Keratinocyte (primary cell): ENCODE data around the gene MSI2. TPM values are rescaled to one million over a fixed set of nuclear protein-coding genes. Genes with fewer than 3 reads are reported as not detected.
A peak's percentile ranks its signal among the peaks of the same experiment; 100 is the strongest.

Source experiments
- DNase-seq: peaks from one replicate; pipeline ENCODE4 v3.0.0-alpha.2; 2011; ENCODE audit warnings: low read depth, missing footprints, low spot score
- FAIRE-seq: peaks from 2 replicates; lab custom pipeline; 2011; peaks lifted over from hg19 to GRCh38; lab: Jason Lieb, UNC
- H2AFZ ChIP-seq: 2 replicates; pipeline ENCODE4 v1.6.0; 2012; ENCODE audit warnings: low read length, control low read depth, inconsistent platforms; ENCODE audit not compliant: control insufficient read depth
- H3K27ac ChIP-seq: 2 replicates; pipeline ENCODE4 v1.5.1; 2011; ENCODE audit warnings: low read length; ENCODE audit not compliant: control insufficient read depth, insufficient read depth
- H3K27me3 ChIP-seq: 3 replicates; pipeline ENCODE4 v1.6.0; 2011; ENCODE audit warnings: low read length; ENCODE audit not compliant: control insufficient read depth, insufficient read depth; ENCODE audit errors: extremely low read depth
- H3K36me3 ChIP-seq, 2 experiments: 2 replicates in 1 of 2; 3 replicates in 1 of 2; pipeline ENCODE4 v1.5.1; 2011; ENCODE audit warnings: low read length in 2 of 2, mild to moderate bottlenecking in 1 of 2; ENCODE audit not compliant: control insufficient read depth in 2 of 2, insufficient read depth in 2 of 2; ENCODE audit errors: extremely low read depth in 1 of 2
- H3K4me1 ChIP-seq: 3 replicates; pipeline ENCODE4 v1.5.1; 2011; ENCODE audit warnings: low read length; ENCODE audit not compliant: control insufficient read depth, insufficient read depth; ENCODE audit errors: extremely low read depth
- H3K4me2 ChIP-seq: 3 replicates; pipeline ENCODE4 v1.6.0; 2011; ENCODE audit warnings: low read depth, low read length; ENCODE audit not compliant: control insufficient read depth, insufficient read depth; ENCODE audit errors: extremely low read depth
- H3K4me3 ChIP-seq, 3 experiments: fragments of 200-600 bp in 1 of 3; sonication (generic) in 1 of 3; 2 replicates in 2 of 3; 3 replicates in 1 of 3; pipeline ENCODE4 v1.5.1; 2011 to 2016; ENCODE audit warnings: low read length in 3 of 3, mild to moderate bottlenecking in 3 of 3, control low read depth in 2 of 3, inconsistent platforms in 1 of 3, low read depth in 1 of 3, mixed read lengths in 1 of 3, mixed run types in 1 of 3, moderate library complexity in 1 of 3; ENCODE audit not compliant: control insufficient read depth in 2 of 3, insufficient read depth in 2 of 3; ENCODE audit errors: extremely low read depth in 1 of 3
- H3K79me2 ChIP-seq: 2 replicates; pipeline ENCODE4 v1.6.0; 2012; ENCODE audit warnings: low read length; ENCODE audit not compliant: control insufficient read depth, insufficient read depth
- H3K9ac ChIP-seq: 3 replicates; pipeline ENCODE4 v1.6.0; 2011; ENCODE audit warnings: low read length; ENCODE audit not compliant: control insufficient read depth, insufficient read depth; ENCODE audit errors: extremely low read depth
- H3K9me1 ChIP-seq: 3 replicates; pipeline ENCODE4 v1.6.0; 2011; ENCODE audit warnings: low read length; ENCODE audit not compliant: control insufficient read depth, insufficient read depth; ENCODE audit errors: extremely low read depth
- H3K9me3 ChIP-seq: 2 replicates; pipeline ENCODE4 v1.5.1; 2012; ENCODE audit warnings: low read depth, low read length; ENCODE audit not compliant: control insufficient read depth
- H4K20me1 ChIP-seq: 3 replicates; pipeline ENCODE4 v1.6.0; 2011; ENCODE audit warnings: low read length; ENCODE audit not compliant: control insufficient read depth, insufficient read depth; ENCODE audit errors: extremely low read depth
- CTCF ChIP-seq, 3 experiments: IDR thresholded peaks in 1 of 3; conservative IDR thresholded peaks in 1 of 3; optimal IDR thresholded peaks in 1 of 3; 2 replicates in 2 of 3; 3 replicates in 1 of 3; pipeline versions ENCODE3 to v1.5.1; 2011; ENCODE audit warnings: low read length in 3 of 3, mild to moderate bottlenecking in 3 of 3, moderate library complexity in 2 of 3, control low read depth in 1 of 3, inconsistent platforms in 1 of 3; ENCODE audit not compliant: insufficient read depth in 2 of 3; ENCODE audit errors: extremely low read depth in 1 of 3
- EZH2 ChIP-seq: IDR thresholded peaks from one replicate; pipeline ENCODE4 v1.6.1; 2012; ENCODE audit warnings: inconsistent platforms, mild to moderate bottlenecking, low read length, moderate library complexity
- dilution Hi-C: fragments of 300-500 bp; cut with MboI; formaldehyde crosslinking; loops from one replicate; pipeline ENCODE4 v1.7.0; 2020; ENCODE audit warnings: low sequenced_read_pairs; ENCODE audit not compliant: extremely low pct_ligation_motif_present
- polyA plus RNA-seq, 5 experiments: library from polyadenylated mRNA; depleted of rRNA in 3 of 5; stranded (reverse) in 3 of 5; stranded (forward) in 1 of 5; unstranded in 1 of 5; fragments of >200 nt; gene quantifications; 1 replicate in 1 of 5; 2 replicates in 3 of 5; 3 replicates in 1 of 5; pipeline versions ENCODE4 v1.2.1 to v1.2.3, GENCODE V29; 2011 to 2012; ENCODE audit warnings: missing spikeins in 2 of 5, low read depth in 1 of 5, low replicate concordance in 1 of 5

MSI2 gene
- polyA plus RNA-seq, 1 donor (not counting 4 experiments of a cell fraction or from before 2014, with no cell fraction given): 22.3 TPM

GRCh38 chr17:57309479-57309878 lies 53.2 kb downstream of the MSI2 start:
- FAIRE-seq (no peak), DNase-seq (no peak)
- H3K4me3 ChIP-seq: no peak overlapping the region
- no peaks in the 10 kb centered on the region for H3K27me3 ChIP-seq
- dilution Hi-C loops: no loop called here
- TF ChIP-seq CTCF (optimal IDR thresholded peaks at IDR 0.05 in 1 of 3, IDR thresholded peaks at IDR 0.05 in 1 of 3, conservative IDR thresholded peaks at IDR 0.05 in 1 of 3; ENCODE audit: extremely low read depth in 1 of 3, insufficient read depth in 2 of 3, low read length in 3 of 3): no peak
- H3K36me3 ChIP-seq: peaks cover 0 to 2% of the 10 kb centered on the region in 2 experiments
- no peak overlapping the region for H2AFZ ChIP-seq
- H3K9ac ChIP-seq: no peak overlapping the region
- peaks cover 11% of the 10 kb centered on the region for H3K4me1 ChIP-seq
- H3K79me2 ChIP-seq: no peaks in the 10 kb centered on the region
- H3K4me2 ChIP-seq: peak overlapping the region; percentile 19
- no peaks in the 10 kb centered on the region for H4K20me1 ChIP-seq
- no peaks in the 10 kb centered on the region for H3K9me3 ChIP-seq
- H3K27ac ChIP-seq: no peak overlapping the region
- peaks cover 3% of the 10 kb centered on the region for H3K9me1 ChIP-seq

GRCh38 chr17:57311281-57312216 lies 55.2 kb downstream of the MSI2 start:
- Histone ChIP-seq H3K79me2 (no peaks in the 10 kb centered on the region), H3K4me2 (no peak overlapping the region), H2AFZ (no peak overlapping the region), H3K9me1 (peaks cover 3% of the 10 kb centered on the region), H3K4me3 (no peak overlapping the region), H3K9me3 (no peaks in the 10 kb centered on the region), H3K36me3 (peaks cover 0 to 2% of the 10 kb centered on the region in 2 experiments), H4K20me1 (no peaks in the 10 kb centered on the region), H3K9ac (no peak overlapping the region), H3K4me1 (peaks cover 11% of the 10 kb centered on the region), H3K27me3 (no peaks in the 10 kb centered on the region), H3K27ac (no peak overlapping the region)
- DNase-seq (no peak), FAIRE-seq (no peak)
- dilution Hi-C loops: no loop called here
- no peak for TF ChIP-seq CTCF (optimal IDR thresholded peaks at IDR 0.05 in 1 of 3, IDR thresholded peaks at IDR 0.05 in 1 of 3, conservative IDR thresholded peaks at IDR 0.05 in 1 of 3; ENCODE audit: extremely low read depth in 1 of 3, insufficient read depth in 2 of 3, low read length in 3 of 3)
- no peak for TF ChIP-seq EZH2
